DND-41 (cell line): ENCODE data around the gene CALCOCO2.

ENCODE experiments used
- CTCF ChIP-seq: IDR thresholded peaks from 2 replicates; pipeline ENCODE4 v1.5.1; 2012; ENCODE audit warnings: borderline replicate concordance, low read length, moderate library complexity, mild to moderate bottlenecking; ENCODE audit not compliant: poor library complexity, severe bottlenecking; ENCODE audit errors: extremely low read depth
- EZH2 ChIP-seq: IDR thresholded peaks from 3 replicates; pipeline ENCODE4 v1.6.1; 2012; ENCODE audit warnings: borderline replicate concordance, low read depth, mild to moderate bottlenecking, moderate library complexity, low read length, inconsistent platforms; ENCODE audit not compliant: severe bottlenecking

DNA sequence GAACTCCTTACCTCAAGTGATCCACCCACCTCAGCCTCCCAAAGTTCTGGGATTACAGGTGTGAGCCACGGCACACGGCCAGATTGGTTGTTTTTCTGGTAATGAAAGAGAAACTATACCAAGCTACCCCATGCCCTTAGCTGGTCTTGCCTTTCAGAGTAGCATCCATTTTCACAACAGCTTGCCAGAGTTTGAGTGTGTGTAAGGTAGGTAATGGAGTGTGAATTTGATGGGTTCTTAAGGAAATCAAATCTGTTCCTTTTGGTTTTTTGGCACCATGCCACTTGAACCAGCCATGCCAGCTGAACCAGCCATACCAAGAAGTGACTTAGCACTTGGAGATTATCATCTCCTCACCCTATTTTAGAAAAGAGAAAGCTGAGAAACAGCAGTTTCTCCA, 5.1 kb downstream of the CALCOCO2 start:
- TF ChIP-seq CTCF = no peak
- no peak for TF ChIP-seq EZH2
